GM12873 (cell line): Measurements from ENCODE around the gene LCA5.

ENCODE experiments used
- CTCF ChIP-seq: IDR thresholded peaks from 2 replicates; pipeline ENCODE4 v1.5.1; 2012; ENCODE audit warnings: low read depth, mild to moderate bottlenecking, moderate library complexity, low read length, control low read depth; ENCODE audit not compliant: insufficient read depth; ENCODE audit errors: missing control alignments

Gene LCA5

GRCh38 chr6:79461205-79461604 lies 76.0 kb downstream of the LCA5 start:
- no peak for TF ChIP-seq CTCF

- TF ChIP-seq CTCF, result no peak
Observed at GRCh38 chr6:79455446-79455845, 81.8 kb downstream of the LCA5 start.

- no peak for TF ChIP-seq CTCF
Observed at GRCh38 chr6:79453558-79454042, 83.6 kb downstream of the LCA5 start.

GRCh38 chr6:79450984-79451383 lies 86.2 kb downstream of the LCA5 start:
- TF ChIP-seq CTCF, result no peak

GRCh38 chr6:79446006-79446405 lies 91.2 kb downstream of the LCA5 start:
- TF ChIP-seq CTCF, result no peak

- no peak for TF ChIP-seq CTCF
Observed at GRCh38 chr6:79441192-79441591, 96.0 kb downstream of the LCA5 start.

GRCh38 chr6:79440598-79440997 lies 96.6 kb downstream of the LCA5 start:
- no peak for TF ChIP-seq CTCF
